Measurements from ENCODE around the gene FCGR2B.
"Not testable (repeated sequence)": the region's sequence is repeated elsewhere in the genome, so short reads cannot be mapped to it uniquely, and the experiment has no call there.

GRCh38 chr1:161636189-161636782, 26.7 kb upstream of the FCGR2B start:
- not testable (repeated sequence) for TF ChIP-seq CTCF (IDR thresholded peaks at IDR 0.05); POLR2AphosphoS5 (IDR thresholded peaks at IDR 0.05; ENCODE audit: low read depth, low read length); SIN3A (IDR thresholded peaks at IDR 0.05; ENCODE audit: borderline replicate concordance, insufficient read depth, low read depth, low read length); REST (IDR thresholded peaks at IDR 0.05; ENCODE audit: insufficient read depth in 1 of 2, low read depth in 2 of 2, low read length in 1 of 2); TCF7L2 (IDR thresholded peaks at IDR 0.05; ENCODE audit: low read depth, low read length)
